Liver (tissue), 9 donors: ENCODE measurements around the gene NKAIN2. TPM values are rescaled to one million over a fixed set of nuclear protein-coding genes. Genes with fewer than 3 reads are reported as not detected.

Source experiments
- DNase-seq: peaks from one replicate; pipeline ENCODE4 v3.0.0-alpha.2; 2017; ENCODE audit warnings: low spot score
- H3K27ac ChIP-seq, 2 donors: one replicate each; pipeline ENCODE4 v1.7.0; 2013; ENCODE audit warnings: inconsistent platforms in 2 of 2, low read length in 2 of 2, control low read depth in 1 of 2, low read depth in 1 of 2, mild to moderate bottlenecking in 1 of 2
- H3K27me3 ChIP-seq, 4 donors: one replicate each; pipeline versions ENCODE4 v1.6.1 to v1.7.0; 2013; ENCODE audit warnings: low read length in 3 of 4, inconsistent platforms in 1 of 4, mild to moderate bottlenecking in 1 of 4, moderate library complexity in 1 of 4; ENCODE audit not compliant: control insufficient read depth in 4 of 4, insufficient read depth in 4 of 4
- H3K36me3 ChIP-seq, 4 donors: one replicate each; pipeline versions ENCODE4 v1.6.1 to v1.7.0; 2013; ENCODE audit warnings: low read length in 3 of 4, mild to moderate bottlenecking in 3 of 4, low read depth in 1 of 4, moderate library complexity in 1 of 4; ENCODE audit not compliant: control insufficient read depth in 4 of 4, insufficient read depth in 3 of 4
- H3K4me1 ChIP-seq, 4 donors: one replicate each; pipeline versions ENCODE4 v1.6.1 to v1.7.0; 2013; ENCODE audit warnings: low read length in 3 of 4, mild to moderate bottlenecking in 3 of 4, moderate library complexity in 1 of 4; ENCODE audit not compliant: control insufficient read depth in 4 of 4, insufficient read depth in 4 of 4
- H3K4me3 ChIP-seq, 3 donors: one replicate each; pipeline versions ENCODE4 v1.6.1 to v1.7.0; 2013; ENCODE audit warnings: low read length in 3 of 3, control low read depth in 1 of 3, low read depth in 1 of 3, mild to moderate bottlenecking in 1 of 3
- H3K9ac ChIP-seq, 2 donors: one replicate each; pipeline ENCODE4 v1.7.0; 2013; ENCODE audit warnings: low read length in 2 of 2, mild to moderate bottlenecking in 2 of 2, moderate library complexity in 2 of 2, control low read depth in 1 of 2, low read depth in 1 of 2
- H3K9me3 ChIP-seq, 4 donors: one replicate each; pipeline versions ENCODE4 v1.6.1 to v1.7.0; 2013; ENCODE audit warnings: low read length in 3 of 4; ENCODE audit not compliant: control insufficient read depth in 4 of 4
- CTCF ChIP-seq: fragments of 150-350 bp; IDR thresholded peaks from 2 replicates; pipeline ENCODE4 v1.5.1; 2017; ENCODE audit warnings: improper control_type of control experiment, low read depth, low read length; ENCODE audit not compliant: missing input control
- EGR1 ChIP-seq, 2 donors: IDR thresholded peaks; 2 replicates each; pipeline ENCODE4 v1.6.1; 2016 to 2018; ENCODE audit warnings: antibody characterized with exemption in 2 of 2, low read depth in 2 of 2
- FOXA1 ChIP-seq: IDR thresholded peaks from 2 replicates; pipeline ENCODE4 v1.6.1; 2016; ENCODE audit warnings: antibody characterized with exemption
- GABPA ChIP-seq, 2 donors: IDR thresholded peaks in 1 of 2; conservative IDR thresholded peaks in 1 of 2; 2 replicates each; pipeline ENCODE4 v1.6.1; 2016; ENCODE audit warnings: antibody characterized with exemption in 2 of 2, mild to moderate bottlenecking in 1 of 2, moderate library complexity in 1 of 2
- HNF4A ChIP-seq, 2 donors: conservative IDR thresholded peaks; 2 replicates each; pipeline ENCODE4 v1.6.1; 2016; ENCODE audit warnings: antibody characterized with exemption in 2 of 2, mild to moderate bottlenecking in 2 of 2
- JUND ChIP-seq, 2 donors: IDR thresholded peaks; 2 replicates each; pipeline ENCODE4 v1.6.1; 2016; ENCODE audit warnings: antibody characterized with exemption in 2 of 2
- REST ChIP-seq: IDR thresholded peaks from 2 replicates; pipeline ENCODE4 v1.6.1; 2016; ENCODE audit warnings: antibody characterized with exemption, mild to moderate bottlenecking
- TAF1 ChIP-seq: conservative IDR thresholded peaks from 2 replicates; pipeline ENCODE4 v1.6.1; 2016; ENCODE audit warnings: antibody characterized with exemption, mild to moderate bottlenecking
- YY1 ChIP-seq: IDR thresholded peaks from 2 replicates; pipeline ENCODE4 v1.6.1; 2016; ENCODE audit warnings: antibody characterized with exemption, mild to moderate bottlenecking
- ZBTB33 ChIP-seq: IDR thresholded peaks from 2 replicates; pipeline ENCODE4 v1.6.1; 2016; ENCODE audit warnings: antibody characterized with exemption
- WGBS: extraction: QIAGEN DNeasy Blood & Tissue Kit; methylation state at CpG from one replicate; pipeline ENCODE4 v1.1.7; 2013; 5-methylcytosine and 5-hydroxymethylcytosine counted together
- polyA plus RNA-seq, 2 donors: library from polyadenylated mRNA; stranded (reverse) in 1 of 2; unstranded in 1 of 2; fragments of 200-250 nt in 1 of 2; fragments of >200 nt in 1 of 2; fragmentation: Nextera tagmentation in 1 of 2; extraction: Ambion mirVana in 1 of 2; gene quantifications; one replicate each; pipeline versions ENCODE4 v1.2.1 to v1.2.3, GENCODE V29; 2013 to 2015
- total RNA-seq, 2 donors: library from RNA; depleted of rRNA; stranded (reverse); fragments of >200 nt; gene quantifications; one replicate each; pipeline ENCODE4 v1.2.3, GENCODE V29; 2014
- donor health status: healthy.
- donor health status: healthy.
- donor health status: healthy.
- donor health status: healthy.
- donor health status: healthy.

The NKAIN2 gene
- total and polyA plus RNA-seq, 4 donors, result 0.05 to 0.14 TPM; not detected in 2

GRCh38 chr6:124660185-124660584, 856.5 kb downstream of the NKAIN2 start:
- Histone ChIP-seq H3K4me1 (no peaks in the 10 kb centered on the region), H3K4me3 (no peak overlapping the region), H3K9me3 (no peaks in the 10 kb centered on the region), H3K36me3 (no peaks in the 10 kb centered on the region), H3K9ac (no peak overlapping the region), H3K27ac (no peak overlapping the region), H3K27me3 (no peaks in the 10 kb centered on the region)
- 75% methylated on average over 2 of the region's 2 CpGs for WGBS
- no peak for TF ChIP-seq REST
- no peak for TF ChIP-seq JUND (IDR thresholded peaks at IDR 0.05)
- TF ChIP-seq ZBTB33, result no peak
- TF ChIP-seq TAF1, result no peak
- no peak for TF ChIP-seq HNF4A (conservative IDR thresholded peaks at IDR 0.05)
- no peak for TF ChIP-seq GABPA (IDR thresholded peaks at IDR 0.05 in 1 of 2, conservative IDR thresholded peaks at IDR 0.05 in 1 of 2)
- TF ChIP-seq YY1, result no peak
- TF ChIP-seq EGR1 (IDR thresholded peaks at IDR 0.05; ENCODE audit: low read depth in 2 of 2), result no peak
- no peak for DNase-seq

GRCh38 chr6:124661097-124661661, 857.5 kb downstream of the NKAIN2 start:
- Histone ChIP-seq H3K27me3 (no peaks in the 10 kb centered on the region), H3K4me1 (no peaks in the 10 kb centered on the region), H3K9me3 (no peaks in the 10 kb centered on the region), H3K27ac (no peak overlapping the region), H3K36me3 (no peaks in the 10 kb centered on the region), H3K4me3 (no peak overlapping the region), H3K9ac (no peak overlapping the region)
- TF ChIP-seq REST (no peak), CTCF (no peak), FOXA1 (no peak)
- WGBS, result 42% methylated on average over 5 of the region's 5 CpGs
- no peak for DNase-seq
